NCI-H345 treated with DMSO at 0.1 percent for 48 hours (cell line): ENCODE measurements around the gene ZFAND3.

Experiments used
- DNase-seq: peaks from one replicate; lab custom pipeline; 2025; ENCODE audit not compliant: unreplicated experiment; lab: John Stamatoyannopoulos, UW

Gene ZFAND3

GRCh38 chr6:37965964-37966676 lies 146.6 kb downstream of the ZFAND3 start:
- no peak for DNase-seq

GRCh38 chr6:37966801-37967200 lies 147.3 kb downstream of the ZFAND3 start:
- DNase-seq, result no peak

GRCh38 chr6:37967651-37968050 lies 148.1 kb downstream of the ZFAND3 start:
- no peak for DNase-seq

- DNase-seq, result no peak
These were observed 151.7 kb downstream of the ZFAND3 start for GRCh38 chr6:37971266-37971665.

- no peak for DNase-seq
These were observed 152.3 kb downstream of the ZFAND3 start for GRCh38 chr6:37971711-37972390.

GRCh38 chr6:37972994-37973757 lies 153.6 kb downstream of the ZFAND3 start:
- DNase-seq, result no peak

- DNase-seq, result no peak
These were observed 154.9 kb downstream of the ZFAND3 start for GRCh38 chr6:37974381-37974780.

- DNase-seq, result no peak
These were observed 155.4 kb downstream of the ZFAND3 start for GRCh38 chr6:37974943-37975342.

- DNase-seq, result no peak
These were observed 158.2 kb downstream of the ZFAND3 start for GRCh38 chr6:37977715-37978114.

GRCh38 chr6:37979392-37980221 lies 160.1 kb downstream of the ZFAND3 start:
- DNase-seq, result no peak

GRCh38 chr6:37980222-37980595 lies 160.7 kb downstream of the ZFAND3 start:
- no peak for DNase-seq

- no peak for DNase-seq
These were observed 162.1 kb downstream of the ZFAND3 start for GRCh38 chr6:37981626-37982025.

GRCh38 chr6:37982317-37982716 lies 162.8 kb downstream of the ZFAND3 start:
- DNase-seq, result no peak

- DNase-seq, result no peak
These were observed 164.4 kb downstream of the ZFAND3 start for GRCh38 chr6:37983720-37984501.

- no peak for DNase-seq
These were observed 165.1 kb downstream of the ZFAND3 start for GRCh38 chr6:37984578-37984977.

GRCh38 chr6:37985355-37985754 lies 165.8 kb downstream of the ZFAND3 start:
- no peak for DNase-seq

- DNase-seq, result no peak
These were observed 167.5 kb downstream of the ZFAND3 start for GRCh38 chr6:37987018-37987417.

GRCh38 chr6:37987559-37987958 lies 168.0 kb downstream of the ZFAND3 start:
- no peak for DNase-seq

GRCh38 chr6:37988127-37988526 lies 168.6 kb downstream of the ZFAND3 start:
- DNase-seq, result no peak

- DNase-seq, result no peak
These were observed 169.2 kb downstream of the ZFAND3 start for GRCh38 chr6:37988696-37989095.
